ENCODE results near the gene GLRA3.
A peak's percentile ranks its signal among the peaks of the same experiment; 100 is the strongest.
"Not testable (repeated sequence)": the region's sequence is repeated elsewhere in the genome, so short reads cannot be mapped to it uniquely, and the experiment has no call there.

GLRA3 gene

GRCh38 chr4:174713181-174713580 is 115.9 kb downstream of the GLRA3 start:
- DNase-seq: no peak

GRCh38 chr4:174709526-174709925 is 119.5 kb downstream of the GLRA3 start:
- no peak for DNase-seq

DNA sequence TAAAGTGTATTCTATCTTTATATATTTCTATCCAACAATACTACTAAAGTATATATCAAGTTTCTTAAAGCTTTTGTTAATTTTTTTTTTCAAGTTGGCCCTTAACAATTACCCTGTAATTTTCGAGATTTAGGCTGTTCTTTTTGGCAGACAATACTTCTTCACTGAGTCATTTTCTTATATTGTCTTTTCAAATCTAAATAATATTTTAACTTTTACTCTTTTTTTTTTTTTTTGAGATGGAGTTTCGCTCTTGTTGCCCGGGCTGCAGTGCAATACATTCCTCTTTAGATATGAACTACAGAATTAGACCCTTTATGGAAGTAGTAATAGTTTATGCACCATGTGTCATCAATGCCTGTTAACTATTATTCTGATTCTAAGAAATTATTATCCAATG is 120.7 kb downstream of the GLRA3 start:
- DNase-seq: no peak

DNA sequence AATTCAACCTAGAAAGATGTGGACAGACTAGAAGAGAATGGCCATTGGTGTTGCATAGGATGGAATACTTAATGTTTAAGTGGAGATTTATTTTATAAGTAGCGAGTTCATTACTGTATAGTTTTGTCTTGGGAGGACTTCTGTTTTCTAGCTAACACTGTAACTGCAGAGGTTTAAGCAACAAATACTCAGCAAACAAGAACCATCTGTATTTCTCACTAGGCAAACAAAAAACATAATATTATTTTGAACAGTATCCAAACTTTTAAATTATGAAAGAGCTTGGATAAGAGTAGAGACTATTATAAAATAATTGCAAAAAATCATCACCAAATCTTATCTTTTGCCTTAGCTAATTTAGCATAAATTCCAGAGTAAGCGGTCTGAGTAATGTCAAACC is 121.1 kb downstream of the GLRA3 start:
- no peak for DNase-seq

DNA sequence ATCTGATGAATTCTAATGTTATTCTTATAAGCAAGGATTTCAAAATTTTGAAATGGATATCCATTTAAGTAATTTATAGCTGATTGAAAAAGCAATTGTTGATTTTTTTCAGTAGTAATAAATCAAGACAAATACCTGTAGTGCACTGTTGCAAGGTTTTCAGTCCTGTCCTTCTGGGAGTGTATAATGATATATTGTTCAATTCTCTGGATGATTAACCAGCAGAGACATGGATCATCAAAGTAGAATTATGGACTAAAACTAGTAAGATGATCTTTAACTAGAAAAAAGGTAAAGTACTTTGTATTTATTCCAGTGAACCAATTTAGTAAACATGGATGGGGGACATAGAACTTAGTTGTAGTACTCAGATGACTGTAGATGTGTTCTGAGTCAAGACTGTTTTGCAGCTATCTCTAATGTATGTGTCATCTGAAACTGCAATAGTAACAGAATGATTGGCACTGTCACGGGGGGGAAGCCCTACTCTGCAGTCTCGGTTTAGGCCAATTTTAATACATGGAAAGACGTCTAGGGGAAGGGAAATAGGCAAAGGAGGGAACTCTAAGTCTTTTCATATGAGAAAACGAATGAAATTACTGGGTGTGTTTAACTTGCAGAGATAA is 121.9 kb downstream of the GLRA3 start:
- no peak for DNase-seq

GRCh38 chr4:174702979-174703478 is 126.0 kb downstream of the GLRA3 start:
- no peak for DNase-seq

DNA sequence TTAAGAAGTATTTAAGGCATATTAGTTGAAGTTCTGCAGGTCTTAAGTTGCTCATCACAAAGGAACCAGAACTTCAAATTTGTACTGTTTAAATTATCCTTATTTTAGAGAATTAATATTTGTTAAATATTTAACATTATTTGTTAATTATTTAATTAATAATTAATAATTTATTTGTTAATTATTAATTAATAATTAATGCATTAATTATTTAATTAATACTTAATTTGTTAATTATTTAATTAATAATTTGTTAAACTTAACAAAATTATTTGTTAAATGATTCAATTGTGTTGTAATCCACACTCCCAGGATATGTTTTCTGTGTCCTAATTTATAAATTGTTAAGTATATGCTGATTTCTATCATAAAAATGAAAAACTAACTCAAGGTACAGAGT is 129.4 kb downstream of the GLRA3 start:
- DNase-seq: no peak

- DNase-seq: no peak
Measured at GRCh38 chr4:174697896-174698295, 131.2 kb downstream of the GLRA3 start.

- no peak for DNase-seq
Measured at GRCh38 chr4:174697202-174697601, 131.8 kb downstream of the GLRA3 start.

DNA sequence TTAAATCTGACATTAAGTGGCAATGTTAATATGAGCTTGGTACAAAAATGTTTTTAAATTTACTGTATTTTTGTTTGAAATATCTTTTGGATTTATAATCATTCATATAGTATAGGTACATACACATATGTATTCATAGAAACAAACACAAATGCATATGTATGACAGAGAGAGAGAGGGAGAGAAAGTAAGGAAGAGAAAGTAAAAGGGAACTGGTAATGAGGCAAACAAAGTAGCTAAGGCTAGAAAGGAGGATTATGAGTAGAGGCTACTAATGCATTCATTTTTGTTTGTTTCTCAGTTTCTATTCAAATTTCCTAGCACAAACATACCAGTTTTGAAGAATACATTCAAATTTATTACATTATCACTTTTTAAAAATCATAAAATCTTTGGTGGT is 132.4 kb downstream of the GLRA3 start:
- no peak for DNase-seq

- not testable (repeated sequence) for DNase-seq
Measured at GRCh38 chr4:174691876-174692275, 137.2 kb downstream of the GLRA3 start.

DNA sequence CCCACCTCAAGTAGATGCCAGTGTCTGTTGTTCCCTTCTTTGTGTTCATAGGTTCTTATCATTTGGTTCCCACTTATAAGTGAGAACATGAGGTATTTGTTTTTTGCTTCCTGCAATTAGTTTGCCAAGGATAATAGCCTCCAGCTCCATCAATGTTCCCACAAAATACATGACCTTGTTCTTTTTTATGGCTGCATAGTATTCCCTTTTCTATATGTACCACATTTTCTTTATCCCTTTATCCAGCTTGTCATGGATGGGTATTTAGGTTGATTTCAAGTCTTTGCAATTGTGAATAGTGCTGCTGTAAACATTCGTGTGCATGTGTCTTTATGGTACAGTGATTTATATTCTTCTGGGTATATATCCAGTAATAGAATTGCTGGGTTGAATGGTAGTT is 138.4 kb downstream of the GLRA3 start:
- DNase-seq: no peak

- DNase-seq: no peak
Measured at GRCh38 chr4:174689618-174690017, 139.4 kb downstream of the GLRA3 start.

DNA sequence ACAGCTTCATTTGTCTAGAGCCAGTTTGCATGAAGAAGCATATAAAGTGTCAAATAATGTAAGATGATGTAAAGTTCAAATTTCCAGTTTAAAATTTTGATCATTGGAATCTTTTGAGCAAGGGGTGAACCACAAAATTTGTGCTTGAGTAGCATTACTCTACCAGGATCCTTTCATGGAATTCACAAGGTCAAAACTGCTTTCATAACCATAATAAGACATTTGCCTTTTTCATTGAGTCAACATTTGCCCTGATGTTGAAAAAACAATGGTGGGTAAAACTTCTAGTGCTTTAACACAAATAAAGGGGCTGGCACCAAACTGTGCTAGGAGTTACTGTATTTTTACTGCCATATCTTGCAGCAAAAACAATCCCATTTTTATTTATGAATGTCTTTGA is 142.2 kb downstream of the GLRA3 start:
- DNase-seq: no peak

DNA sequence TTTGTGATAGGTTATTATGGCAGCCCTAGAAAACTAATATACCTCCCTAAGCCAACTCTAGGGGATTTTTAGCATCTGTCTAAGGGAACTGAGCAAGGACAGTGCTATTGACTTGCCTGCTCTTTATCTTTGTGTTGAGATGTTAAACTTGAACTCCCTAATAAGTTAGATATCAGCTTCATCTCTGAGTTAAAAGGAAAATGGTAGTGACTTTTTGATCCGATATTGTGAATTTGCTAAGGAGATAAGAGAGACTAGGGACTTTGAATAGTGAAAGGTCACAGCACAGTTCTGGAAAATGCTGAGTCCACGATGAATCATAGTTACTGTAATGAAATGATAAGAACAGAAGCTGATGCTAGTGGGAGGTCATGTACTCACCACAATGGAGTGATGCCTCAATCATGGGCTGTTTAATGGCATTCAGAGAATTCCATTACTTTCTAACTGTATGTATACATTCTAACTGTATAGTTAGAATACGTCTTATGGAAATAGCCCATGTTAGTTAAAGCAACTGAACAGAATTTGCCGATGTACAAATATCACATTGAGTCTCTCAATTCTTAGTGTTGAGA is 147.2 kb downstream of the GLRA3 start:
- peak; percentile 90 for DNase-seq

GRCh38 chr4:174674305-174674840 is 154.7 kb downstream of the GLRA3 start:
- no peak for DNase-seq

- no peak for DNase-seq
Measured at GRCh38 chr4:174673865-174674264, 155.2 kb downstream of the GLRA3 start.

DNA sequence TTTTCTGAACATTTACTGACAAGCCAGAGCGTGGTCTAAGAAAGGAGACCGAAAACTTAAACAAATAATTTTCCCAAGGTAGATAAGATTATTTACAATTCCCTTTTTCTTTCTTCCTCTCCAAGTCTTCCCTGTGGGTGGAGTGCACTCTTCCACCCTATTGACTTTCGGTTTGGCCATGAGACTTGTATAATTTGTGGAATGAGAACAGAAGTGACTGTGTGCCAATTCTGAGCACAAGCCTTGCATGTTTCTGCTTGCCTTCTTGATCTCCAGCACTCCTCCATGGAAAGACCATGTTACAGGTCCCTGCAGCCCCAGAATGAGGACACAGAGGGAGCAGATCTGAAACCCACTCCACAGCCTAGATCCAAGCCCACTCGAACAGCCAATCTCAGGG is 156.8 kb downstream of the GLRA3 start:
- DNase-seq: no peak

DNA sequence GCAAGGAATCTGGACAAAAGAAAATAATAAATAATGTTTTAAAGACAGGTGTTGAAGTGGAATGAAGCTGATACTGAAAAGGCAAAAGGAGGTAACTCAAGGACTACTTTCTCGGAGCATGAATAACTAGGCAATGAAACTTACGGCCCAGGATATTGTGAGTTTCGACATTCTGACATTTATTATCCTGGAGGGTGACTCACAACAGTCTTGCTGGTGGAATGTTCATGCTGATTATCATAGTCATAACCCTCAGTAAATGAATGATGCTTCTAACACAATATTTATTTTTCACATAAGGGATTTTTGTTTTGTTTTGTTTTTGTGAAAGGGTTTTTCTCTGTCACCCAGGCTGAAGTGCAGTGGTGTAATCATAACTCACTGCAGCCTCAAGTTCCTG is 159.8 kb downstream of the GLRA3 start:
- DNase-seq: no peak

- no peak for DNase-seq
Measured at GRCh38 chr4:174665799-174666198, 163.2 kb downstream of the GLRA3 start.

GRCh38 chr4:174663216-174663615 is 165.8 kb downstream of the GLRA3 start:
- no peak for DNase-seq

DNA sequence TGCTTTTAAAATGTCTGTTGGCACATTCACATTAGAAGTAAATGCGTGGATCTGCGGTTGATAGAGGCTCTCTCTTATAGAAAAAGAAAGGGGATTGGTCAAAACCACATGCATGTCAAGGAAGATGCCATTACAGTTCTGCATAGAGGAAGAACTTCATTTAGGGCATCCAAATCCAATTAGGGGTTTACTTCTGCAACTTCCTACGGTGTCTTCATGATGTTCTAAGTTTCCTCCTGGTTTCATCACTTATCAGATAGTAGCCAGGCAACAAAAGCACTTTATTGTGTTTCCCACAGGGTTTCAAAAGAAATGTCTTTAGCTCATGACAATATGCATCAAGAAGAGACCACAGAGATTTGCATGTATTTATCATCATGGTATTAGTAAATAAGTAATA is 170.8 kb downstream of the GLRA3 start:
- peak; percentile 23 for DNase-seq

DNA sequence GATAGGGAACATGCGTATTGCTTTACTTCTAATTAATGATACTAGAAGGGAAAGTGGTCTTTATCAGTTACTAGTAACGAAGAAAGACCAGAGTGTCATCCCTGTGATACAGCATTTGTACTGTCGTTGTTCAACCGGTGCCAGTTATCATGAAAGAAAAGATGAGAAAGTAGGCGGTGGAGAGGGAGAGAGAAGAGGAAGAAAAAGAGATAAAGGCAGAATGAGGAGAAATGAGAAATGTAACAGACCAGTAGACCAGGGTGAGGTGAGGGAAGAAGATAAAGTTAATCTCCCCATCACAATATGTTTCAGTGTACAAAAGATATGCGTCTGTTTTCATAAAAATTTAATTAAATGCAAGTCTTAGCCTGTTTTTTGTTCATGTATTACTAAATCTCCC is 171.6 kb downstream of the GLRA3 start:
- DNase-seq: peak; percentile 91

DNA sequence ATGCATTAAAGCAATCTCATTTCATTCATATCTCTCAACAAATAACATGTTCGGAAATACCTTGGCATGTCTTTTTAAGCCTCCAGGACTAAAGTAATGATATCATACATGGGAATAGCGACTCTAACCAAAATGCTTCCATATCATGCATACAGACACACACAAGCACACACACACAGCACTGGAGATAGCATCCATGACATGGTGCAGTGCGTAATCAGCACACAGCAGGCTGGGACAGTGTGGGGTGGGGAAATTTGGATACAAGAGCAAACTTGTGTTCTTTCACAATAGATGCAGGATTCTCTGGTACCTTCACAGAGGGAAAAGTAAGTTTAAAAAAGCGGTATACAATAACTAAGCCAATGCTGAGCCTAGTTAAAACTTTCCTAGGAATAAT is 174.4 kb downstream of the GLRA3 start:
- peak; percentile 78 for DNase-seq
